Gastroesophageal sphincter (tissue), 3 donors: ENCODE measurements around the gene ACADVL.

Experiments
- POLR2A ChIP-seq, 2 donors: fragments of 450-650 bp; IDR thresholded peaks; one replicate each; pipeline ENCODE4 v1.6.1; 2017; ENCODE audit warnings: antibody characterized with exemption in 2 of 2, mild to moderate bottlenecking in 2 of 2, moderate library complexity in 1 of 2
- TF ChIP-seq, protein P1 (sequence below), 4 experiments: fragments of 200-600 bp in 2 of 4; fragments of 450-650 bp in 2 of 4; sonication (generic) in 1 of 4; IDR thresholded peaks; one replicate each; pipeline ENCODE4 v1.5.1; 2017 to 2019; ENCODE audit warnings: antibody characterized with exemption in 4 of 4, mild to moderate bottlenecking in 2 of 4, moderate library complexity in 2 of 4

DNA sequence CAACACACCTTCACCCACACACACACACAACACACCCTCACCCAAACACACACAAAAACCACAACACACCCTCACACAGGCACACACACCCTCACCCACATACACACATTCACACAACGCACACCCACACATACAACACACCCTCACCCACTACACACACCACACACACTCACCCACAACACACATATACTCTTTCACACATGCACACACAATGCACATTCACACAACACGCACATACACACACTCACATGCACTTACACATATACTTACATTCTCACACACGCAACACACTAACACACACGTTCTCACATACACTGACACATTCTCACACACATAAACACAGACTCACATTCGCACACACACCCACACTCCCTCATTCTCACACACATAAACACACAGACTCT is 44.4 kb upstream of the ACADVL start:
- TF ChIP-seq, protein P1, sequence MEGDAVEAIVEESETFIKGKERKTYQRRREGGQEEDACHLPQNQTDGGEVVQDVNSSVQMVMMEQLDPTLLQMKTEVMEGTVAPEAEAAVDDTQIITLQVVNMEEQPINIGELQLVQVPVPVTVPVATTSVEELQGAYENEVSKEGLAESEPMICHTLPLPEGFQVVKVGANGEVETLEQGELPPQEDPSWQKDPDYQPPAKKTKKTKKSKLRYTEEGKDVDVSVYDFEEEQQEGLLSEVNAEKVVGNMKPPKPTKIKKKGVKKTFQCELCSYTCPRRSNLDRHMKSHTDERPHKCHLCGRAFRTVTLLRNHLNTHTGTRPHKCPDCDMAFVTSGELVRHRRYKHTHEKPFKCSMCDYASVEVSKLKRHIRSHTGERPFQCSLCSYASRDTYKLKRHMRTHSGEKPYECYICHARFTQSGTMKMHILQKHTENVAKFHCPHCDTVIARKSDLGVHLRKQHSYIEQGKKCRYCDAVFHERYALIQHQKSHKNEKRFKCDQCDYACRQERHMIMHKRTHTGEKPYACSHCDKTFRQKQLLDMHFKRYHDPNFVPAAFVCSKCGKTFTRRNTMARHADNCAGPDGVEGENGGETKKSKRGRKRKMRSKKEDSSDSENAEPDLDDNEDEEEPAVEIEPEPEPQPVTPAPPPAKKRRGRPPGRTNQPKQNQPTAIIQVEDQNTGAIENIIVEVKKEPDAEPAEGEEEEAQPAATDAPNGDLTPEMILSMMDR (IDR thresholded peaks at IDR 0.05), result no peak
- no peak for TF ChIP-seq POLR2A (IDR thresholded peaks at IDR 0.05)
